LNCAP (cell line): ENCODE measurements around the gene EIF3D.

Source experiments
- TF ChIP-seq, protein P1 (sequence below): fragments of 450-650 bp; IDR thresholded peaks from 2 replicates; pipeline ENCODE4 v1.5.1; 2017; ENCODE audit warnings: mild to moderate bottlenecking

EIF3D gene, protein sequence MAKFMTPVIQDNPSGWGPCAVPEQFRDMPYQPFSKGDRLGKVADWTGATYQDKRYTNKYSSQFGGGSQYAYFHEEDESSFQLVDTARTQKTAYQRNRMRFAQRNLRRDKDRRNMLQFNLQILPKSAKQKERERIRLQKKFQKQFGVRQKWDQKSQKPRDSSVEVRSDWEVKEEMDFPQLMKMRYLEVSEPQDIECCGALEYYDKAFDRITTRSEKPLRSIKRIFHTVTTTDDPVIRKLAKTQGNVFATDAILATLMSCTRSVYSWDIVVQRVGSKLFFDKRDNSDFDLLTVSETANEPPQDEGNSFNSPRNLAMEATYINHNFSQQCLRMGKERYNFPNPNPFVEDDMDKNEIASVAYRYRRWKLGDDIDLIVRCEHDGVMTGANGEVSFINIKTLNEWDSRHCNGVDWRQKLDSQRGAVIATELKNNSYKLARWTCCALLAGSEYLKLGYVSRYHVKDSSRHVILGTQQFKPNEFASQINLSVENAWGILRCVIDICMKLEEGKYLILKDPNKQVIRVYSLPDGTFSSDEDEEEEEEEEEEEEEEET

DNA sequence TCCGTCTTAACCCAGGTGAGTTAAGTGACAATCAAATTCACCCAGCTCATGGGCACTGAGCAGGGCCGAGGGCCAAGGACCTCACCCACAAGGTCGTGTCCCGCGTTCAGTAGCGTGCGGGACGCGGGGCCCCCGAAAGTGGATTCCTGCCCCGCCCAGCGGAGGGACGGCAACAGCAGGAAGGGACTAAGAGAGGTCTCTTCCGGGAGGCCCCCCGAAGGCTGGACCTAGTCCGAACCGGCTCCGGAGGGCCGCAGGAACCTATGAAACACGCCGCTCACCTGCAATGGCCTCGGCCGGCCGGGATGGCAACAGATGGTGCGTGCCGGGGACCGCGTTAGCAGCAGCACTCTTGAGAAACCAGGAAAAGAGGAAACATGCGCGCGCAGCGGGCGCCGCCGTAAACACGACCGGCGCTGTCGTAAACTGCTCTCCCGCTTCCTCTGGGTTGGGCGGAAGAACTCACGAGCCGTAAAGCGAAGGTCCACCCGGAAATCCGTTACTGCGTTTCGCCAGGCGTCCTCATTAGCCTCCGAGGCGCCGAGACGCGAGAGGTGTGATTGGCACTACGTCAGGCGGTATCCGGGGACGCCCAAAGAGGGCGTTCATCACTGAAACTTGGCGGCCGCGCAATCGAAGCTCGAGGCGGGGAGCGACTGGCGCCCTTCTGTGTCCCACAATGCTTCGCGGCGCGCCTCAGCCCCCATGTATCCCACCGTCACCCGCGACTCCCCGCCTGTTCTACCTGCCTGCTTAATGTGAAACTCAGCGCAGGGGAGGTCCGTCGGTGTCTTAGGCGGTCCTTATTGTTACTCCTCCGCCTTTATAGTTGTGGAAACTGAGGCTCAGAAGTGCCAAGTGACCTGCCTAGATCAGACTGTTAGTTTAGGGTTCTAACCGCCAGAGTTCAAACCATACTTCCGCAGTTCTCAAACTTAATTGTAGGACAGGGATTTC, at the start of gene EIF3D:
TSS of gene EIF3D (minus strand) at position 372 of the 957 bp plus-strand sequence. CDS start 3,045 bp downstream, outside the sequence.
- TF ChIP-seq, protein P1, sequence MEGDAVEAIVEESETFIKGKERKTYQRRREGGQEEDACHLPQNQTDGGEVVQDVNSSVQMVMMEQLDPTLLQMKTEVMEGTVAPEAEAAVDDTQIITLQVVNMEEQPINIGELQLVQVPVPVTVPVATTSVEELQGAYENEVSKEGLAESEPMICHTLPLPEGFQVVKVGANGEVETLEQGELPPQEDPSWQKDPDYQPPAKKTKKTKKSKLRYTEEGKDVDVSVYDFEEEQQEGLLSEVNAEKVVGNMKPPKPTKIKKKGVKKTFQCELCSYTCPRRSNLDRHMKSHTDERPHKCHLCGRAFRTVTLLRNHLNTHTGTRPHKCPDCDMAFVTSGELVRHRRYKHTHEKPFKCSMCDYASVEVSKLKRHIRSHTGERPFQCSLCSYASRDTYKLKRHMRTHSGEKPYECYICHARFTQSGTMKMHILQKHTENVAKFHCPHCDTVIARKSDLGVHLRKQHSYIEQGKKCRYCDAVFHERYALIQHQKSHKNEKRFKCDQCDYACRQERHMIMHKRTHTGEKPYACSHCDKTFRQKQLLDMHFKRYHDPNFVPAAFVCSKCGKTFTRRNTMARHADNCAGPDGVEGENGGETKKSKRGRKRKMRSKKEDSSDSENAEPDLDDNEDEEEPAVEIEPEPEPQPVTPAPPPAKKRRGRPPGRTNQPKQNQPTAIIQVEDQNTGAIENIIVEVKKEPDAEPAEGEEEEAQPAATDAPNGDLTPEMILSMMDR, result no peak

DNA sequence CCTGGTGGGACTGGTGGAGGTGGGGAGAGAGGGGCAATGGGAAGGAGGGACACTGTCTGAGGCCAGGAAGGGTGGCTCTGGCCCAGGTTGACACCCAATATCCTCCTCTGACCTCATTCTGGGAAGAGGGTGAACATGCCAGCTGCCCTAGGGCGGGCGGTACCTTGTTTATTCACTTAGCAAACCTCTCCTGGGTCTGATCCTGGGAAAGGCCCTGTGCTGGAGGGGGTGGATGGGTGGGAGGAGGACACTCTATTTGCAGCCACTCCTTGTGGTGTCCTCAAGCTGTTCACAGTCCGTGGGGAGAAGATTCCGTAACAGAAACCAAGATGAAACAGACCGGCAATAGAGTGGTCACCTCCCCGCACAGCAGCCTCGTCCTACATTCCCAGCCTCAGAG, 49.7 kb upstream of the EIF3D start:
- TF ChIP-seq, protein P1, result no peak

DNA sequence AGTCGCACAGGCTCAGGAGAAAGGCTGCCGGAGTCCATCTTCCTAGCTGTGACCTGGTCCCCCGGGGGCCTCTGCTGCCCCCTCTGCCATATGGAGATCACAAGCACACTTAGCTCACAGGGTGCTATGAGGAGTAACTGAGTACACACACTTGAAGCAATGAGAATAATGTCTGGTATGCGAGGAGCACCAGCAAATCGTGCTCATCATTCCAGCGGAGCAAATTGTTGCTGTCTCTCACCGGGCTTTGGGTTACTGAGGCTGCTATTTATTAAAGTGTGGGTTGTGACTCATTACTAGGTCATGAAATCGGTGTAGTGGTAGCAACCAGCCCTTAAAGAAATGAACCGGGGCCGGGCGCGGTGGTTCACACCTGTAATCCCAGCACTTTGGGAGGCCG, 48.1 kb upstream of the EIF3D start:
- TF ChIP-seq, protein P1, result no peak

DNA sequence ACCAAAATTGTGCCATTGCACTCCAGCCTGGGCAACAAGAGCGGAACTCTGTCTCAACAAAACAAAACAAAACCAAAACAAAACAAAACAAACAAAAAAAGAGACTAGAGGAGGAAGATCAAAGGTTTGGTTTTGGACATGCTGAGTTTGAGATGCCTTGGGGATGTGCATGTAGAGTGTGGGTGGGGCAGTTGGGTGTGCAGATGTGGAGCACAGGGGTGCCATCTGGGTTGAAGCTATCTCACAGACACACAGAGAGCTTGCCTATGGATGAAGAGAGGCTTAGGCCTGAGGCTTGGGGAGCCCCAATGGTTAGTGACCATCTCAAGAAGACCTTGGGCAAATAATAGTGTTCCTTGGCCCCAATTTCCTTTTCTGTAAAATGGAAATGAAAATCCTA, 45.8 kb upstream of the EIF3D start:
- TF ChIP-seq, protein P1, result no peak

DNA sequence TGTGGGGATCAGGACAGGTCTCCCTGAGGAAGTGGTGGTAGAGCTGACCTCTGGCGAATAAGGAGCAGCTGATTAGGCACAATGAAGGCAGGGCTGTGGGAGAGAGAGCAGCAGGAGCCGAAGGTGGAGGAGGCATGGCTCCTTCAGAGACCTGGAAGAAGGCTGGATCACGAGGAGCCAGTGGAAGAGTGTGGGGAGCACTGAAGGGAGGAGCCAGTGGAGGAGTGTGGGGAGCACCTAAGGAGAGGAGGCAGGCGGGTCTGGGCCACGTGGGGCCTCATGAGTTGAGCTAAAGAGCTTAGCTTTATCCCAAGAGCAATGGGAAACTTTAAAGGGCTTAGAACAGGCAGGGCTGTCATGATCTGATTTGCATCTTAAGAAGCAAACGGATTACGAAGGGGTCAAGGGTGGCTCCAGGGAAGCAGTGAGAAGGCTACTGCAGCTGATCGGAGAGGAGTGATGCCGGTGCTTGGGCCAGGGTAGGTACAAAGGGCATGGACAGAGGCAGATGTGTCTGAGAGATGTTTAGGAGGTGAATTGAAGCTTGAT, 44.9 kb upstream of the EIF3D start:
- TF ChIP-seq, protein P1, result no peak

DNA sequence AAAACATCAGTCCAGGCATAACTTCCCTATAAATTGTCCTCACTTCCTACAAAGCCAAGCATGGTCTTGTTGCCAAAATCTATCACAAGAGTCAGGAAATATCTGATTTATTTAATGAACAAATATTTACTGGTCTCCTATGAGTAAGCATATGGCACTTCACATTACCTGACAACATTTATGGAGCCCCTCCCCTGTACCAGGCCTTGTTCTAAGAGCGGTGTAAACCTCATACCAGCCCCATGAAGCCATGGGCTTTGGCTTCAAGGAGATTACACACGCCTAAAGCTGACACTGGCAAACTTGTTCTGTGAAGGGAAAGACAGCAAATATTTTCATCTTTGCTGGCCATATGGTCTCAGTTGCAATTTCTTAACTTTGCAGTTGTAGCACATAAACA, 43.0 kb upstream of the EIF3D start:
- TF ChIP-seq, protein P1, result no peak

DNA sequence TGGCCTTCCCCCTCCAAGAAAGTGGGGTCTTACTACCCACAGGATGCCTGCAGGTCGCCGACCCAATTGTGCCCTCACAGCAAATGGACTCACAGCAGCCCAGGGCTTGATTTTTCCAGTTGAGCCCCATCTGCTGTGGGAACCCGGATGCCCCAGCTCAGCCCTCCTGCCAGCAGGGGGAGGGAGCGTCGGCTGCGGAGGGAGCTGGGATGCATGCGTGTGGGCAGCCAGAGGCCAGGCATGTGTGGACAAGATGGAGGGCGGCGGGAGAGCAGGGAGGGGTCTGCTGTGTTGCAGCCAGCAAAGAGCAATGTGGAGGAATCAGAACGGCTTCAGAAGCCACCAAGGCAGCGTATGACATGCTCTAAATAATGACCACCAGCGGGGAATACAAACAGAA, 41.0 kb upstream of the EIF3D start:
- TF ChIP-seq, protein P1, result no peak
